ENCODE data around the gene ESPL1.

Gene ESPL1

GRCh38 chr12:53223389-53224060, 44.6 kb upstream of the ESPL1 start:
- peak overlapping the region; percentile 87 for H3K27ac ChIP-seq (ENCODE audit: insufficient read depth, low read length, poor library complexity, severe bottlenecking)
- H3K4me3 ChIP-seq (ENCODE audit: insufficient read depth, low read depth, low read length, poor library complexity, severe bottlenecking), result peak overlapping the region; percentile 13
- H3K36me3 ChIP-seq (ENCODE audit: control insufficient read depth, insufficient read depth, low read length), result peaks cover 3% of the 10 kb centered on the region
- no peaks in the 10 kb centered on the region for H3K27me3 ChIP-seq (replicated peaks; ENCODE audit: control insufficient read depth, insufficient read depth, low read length, poor library complexity, severe bottlenecking)
- no peaks in the 10 kb centered on the region for H3K9me3 ChIP-seq (ENCODE audit: control insufficient read depth, low read length)
- peak in 2 of 3 donors; percentile 45 to 47 for DNase-seq
- peaks cover 50% of the 10 kb centered on the region for H3K4me1 ChIP-seq (ENCODE audit: control insufficient read depth, insufficient read depth, low read length, poor library complexity, severe bottlenecking)

GRCh38 chr12:53224061-53224896, 43.8 kb upstream of the ESPL1 start:
- peaks cover 3% of the 10 kb centered on the region for H3K36me3 ChIP-seq (ENCODE audit: control insufficient read depth, insufficient read depth, low read length)
- no peaks in the 10 kb centered on the region for H3K9me3 ChIP-seq (ENCODE audit: control insufficient read depth, low read length)
- H3K27me3 ChIP-seq (replicated peaks; ENCODE audit: control insufficient read depth, insufficient read depth, low read length, poor library complexity, severe bottlenecking), result no peaks in the 10 kb centered on the region
- H3K27ac ChIP-seq (ENCODE audit: insufficient read depth, low read length, poor library complexity, severe bottlenecking), result peak overlapping the region; percentile 87
- no peak for DNase-seq
- H3K4me1 ChIP-seq (ENCODE audit: control insufficient read depth, insufficient read depth, low read length, poor library complexity, severe bottlenecking), result peaks cover 50% of the 10 kb centered on the region
- H3K4me3 ChIP-seq (ENCODE audit: insufficient read depth, low read depth, low read length, poor library complexity, severe bottlenecking), result no peak overlapping the region

- H3K4me1 ChIP-seq (ENCODE audit: control insufficient read depth, insufficient read depth, low read length, poor library complexity, severe bottlenecking), result peaks cover 50% of the 10 kb centered on the region
Measured at GRCh38 chr12:53224897-53225634, 43.0 kb upstream of the ESPL1 start.

GRCh38 chr12:53225635-53226424, 42.3 kb upstream of the ESPL1 start:
- H3K27ac ChIP-seq (ENCODE audit: insufficient read depth, low read length, poor library complexity, severe bottlenecking), result peak overlapping the region; percentile 87
- H3K9me3 ChIP-seq (ENCODE audit: control insufficient read depth, low read length), result no peaks in the 10 kb centered on the region
- H3K4me1 ChIP-seq (ENCODE audit: control insufficient read depth, insufficient read depth, low read length, poor library complexity, severe bottlenecking), result peaks cover 56% of the 10 kb centered on the region
- DNase-seq, result no peak
- H3K36me3 ChIP-seq (ENCODE audit: control insufficient read depth, insufficient read depth, low read length), result peaks cover 3% of the 10 kb centered on the region
- no peaks in the 10 kb centered on the region for H3K27me3 ChIP-seq (replicated peaks; ENCODE audit: control insufficient read depth, insufficient read depth, low read length, poor library complexity, severe bottlenecking)
- H3K4me3 ChIP-seq (ENCODE audit: insufficient read depth, low read depth, low read length, poor library complexity, severe bottlenecking), result no peak overlapping the region

More at GRCh38 chr12:53224897-53225634, 43.0 kb upstream of the ESPL1 start:
- Histone ChIP-seq H3K27me3 (replicated peaks; ENCODE audit: control insufficient read depth, insufficient read depth, low read length, poor library complexity, severe bottlenecking) (no peaks in the 10 kb centered on the region), H3K27ac (ENCODE audit: insufficient read depth, low read length, poor library complexity, severe bottlenecking) (peak overlapping the region; percentile 87), H3K9me3 (ENCODE audit: control insufficient read depth, low read length) (no peaks in the 10 kb centered on the region), H3K36me3 (ENCODE audit: control insufficient read depth, insufficient read depth, low read length) (peaks cover 3% of the 10 kb centered on the region), H3K4me3 (ENCODE audit: insufficient read depth, low read depth, low read length, poor library complexity, severe bottlenecking) (no peak overlapping the region)
- DNase-seq, result no peak

- no peak overlapping the region for H3K27ac ChIP-seq (ENCODE audit: insufficient read depth, low read length, poor library complexity, severe bottlenecking)
- no peaks in the 10 kb centered on the region for H3K9me3 ChIP-seq (ENCODE audit: control insufficient read depth, low read length)
- no peak for DNase-seq
- H3K4me1 ChIP-seq (ENCODE audit: control insufficient read depth, insufficient read depth, low read length, poor library complexity, severe bottlenecking), result peaks cover 64% of the 10 kb centered on the region
- peaks cover 3% of the 10 kb centered on the region for H3K36me3 ChIP-seq (ENCODE audit: control insufficient read depth, insufficient read depth, low read length)
- no peak overlapping the region for H3K4me3 ChIP-seq (ENCODE audit: insufficient read depth, low read depth, low read length, poor library complexity, severe bottlenecking)
- H3K27me3 ChIP-seq (replicated peaks; ENCODE audit: control insufficient read depth, insufficient read depth, low read length, poor library complexity, severe bottlenecking), result no peaks in the 10 kb centered on the region
Measured at GRCh38 chr12:53226815-53227214, 41.3 kb upstream of the ESPL1 start.

- H3K36me3 ChIP-seq (ENCODE audit: control insufficient read depth, insufficient read depth, low read length), result peaks cover 3% of the 10 kb centered on the region
- no peak for DNase-seq
- peaks cover 59% of the 10 kb centered on the region for H3K4me1 ChIP-seq (ENCODE audit: control insufficient read depth, insufficient read depth, low read length, poor library complexity, severe bottlenecking)
- no peaks in the 10 kb centered on the region for H3K9me3 ChIP-seq (ENCODE audit: control insufficient read depth, low read length)
- H3K27ac ChIP-seq (ENCODE audit: insufficient read depth, low read length, poor library complexity, severe bottlenecking), result no peak overlapping the region
- H3K4me3 ChIP-seq (ENCODE audit: insufficient read depth, low read depth, low read length, poor library complexity, severe bottlenecking), result no peak overlapping the region
- no peaks in the 10 kb centered on the region for H3K27me3 ChIP-seq (replicated peaks; ENCODE audit: control insufficient read depth, insufficient read depth, low read length, poor library complexity, severe bottlenecking)
Measured at GRCh38 chr12:53227341-53227740, 40.8 kb upstream of the ESPL1 start.

GRCh38 chr12:53227836-53228235, 40.3 kb upstream of the ESPL1 start:
- Histone ChIP-seq H3K4me3 (ENCODE audit: insufficient read depth, low read depth, low read length, poor library complexity, severe bottlenecking) (no peak overlapping the region), H3K9me3 (ENCODE audit: control insufficient read depth, low read length) (no peaks in the 10 kb centered on the region), H3K36me3 (ENCODE audit: control insufficient read depth, insufficient read depth, low read length) (peaks cover 3% of the 10 kb centered on the region), H3K4me1 (ENCODE audit: control insufficient read depth, insufficient read depth, low read length, poor library complexity, severe bottlenecking) (peaks cover 59% of the 10 kb centered on the region), H3K27me3 (replicated peaks; ENCODE audit: control insufficient read depth, insufficient read depth, low read length, poor library complexity, severe bottlenecking) (no peaks in the 10 kb centered on the region), H3K27ac (ENCODE audit: insufficient read depth, low read length, poor library complexity, severe bottlenecking) (peak overlapping the region; percentile 7)
- DNase-seq, result no peak

- peaks cover 3% of the 10 kb centered on the region for H3K36me3 ChIP-seq (ENCODE audit: control insufficient read depth, insufficient read depth, low read length)
- H3K27me3 ChIP-seq (replicated peaks; ENCODE audit: control insufficient read depth, insufficient read depth, low read length, poor library complexity, severe bottlenecking), result no peaks in the 10 kb centered on the region
- no peak overlapping the region for H3K4me3 ChIP-seq (ENCODE audit: insufficient read depth, low read depth, low read length, poor library complexity, severe bottlenecking)
- H3K4me1 ChIP-seq (ENCODE audit: control insufficient read depth, insufficient read depth, low read length, poor library complexity, severe bottlenecking), result peaks cover 59% of the 10 kb centered on the region
- no peak for DNase-seq
- H3K27ac ChIP-seq (ENCODE audit: insufficient read depth, low read length, poor library complexity, severe bottlenecking), result peak overlapping the region; percentile 77
- no peaks in the 10 kb centered on the region for H3K9me3 ChIP-seq (ENCODE audit: control insufficient read depth, low read length)
Measured at GRCh38 chr12:53229454-53229853, 38.6 kb upstream of the ESPL1 start.

- no peak for DNase-seq
- Histone ChIP-seq H3K27me3 (replicated peaks; ENCODE audit: control insufficient read depth, insufficient read depth, low read length, poor library complexity, severe bottlenecking) (no peaks in the 10 kb centered on the region), H3K36me3 (ENCODE audit: control insufficient read depth, insufficient read depth, low read length) (peaks cover 3% of the 10 kb centered on the region), H3K9me3 (ENCODE audit: control insufficient read depth, low read length) (no peaks in the 10 kb centered on the region), H3K27ac (ENCODE audit: insufficient read depth, low read length, poor library complexity, severe bottlenecking) (peak overlapping the region; percentile 77), H3K4me1 (ENCODE audit: control insufficient read depth, insufficient read depth, low read length, poor library complexity, severe bottlenecking) (peaks cover 59% of the 10 kb centered on the region), H3K4me3 (ENCODE audit: insufficient read depth, low read depth, low read length, poor library complexity, severe bottlenecking) (no peak overlapping the region)
Measured at GRCh38 chr12:53230108-53230845, 37.8 kb upstream of the ESPL1 start.
